ENCODE measurements around the gene NDUFB7.
"Not testable (repeated sequence)": the region's sequence is repeated elsewhere in the genome, so short reads cannot be mapped to it uniquely, and the experiment has no call there.

Gene NDUFB7

GRCh38 chr19:14571695-14572490 is at the start of gene NDUFB7:
Gene NDUFB7, minus strand, starts transcription at chr19:14572066. Its CDS starts 66 bp downstream, at chr19:14572000.
- DNase-seq = peak; percentile 89

- DNase-seq = no peak
Measured at GRCh38 chr19:14619404-14619803, 47.5 kb upstream of the NDUFB7 start.

- DNase-seq = no peak
Measured at GRCh38 chr19:14616407-14616806, 44.5 kb upstream of the NDUFB7 start.

- no peak for DNase-seq
Measured at GRCh38 chr19:14615623-14616022, 43.8 kb upstream of the NDUFB7 start.

- DNase-seq = no peak
Measured at GRCh38 chr19:14614099-14614412, 42.2 kb upstream of the NDUFB7 start.

- not testable (repeated sequence) for DNase-seq
Measured at GRCh38 chr19:14613399-14614098, 41.7 kb upstream of the NDUFB7 start.

GRCh38 chr19:14612657-14613056 is 40.8 kb upstream of the NDUFB7 start:
- DNase-seq = no peak

GRCh38 chr19:14612242-14612641 is 40.4 kb upstream of the NDUFB7 start:
- not testable (repeated sequence) for DNase-seq

GRCh38 chr19:14611051-14611450 is 39.2 kb upstream of the NDUFB7 start:
- no peak for DNase-seq

GRCh38 chr19:14606627-14607026 is 34.8 kb upstream of the NDUFB7 start:
- DNase-seq = no peak

- DNase-seq = no peak
Measured at GRCh38 chr19:14603990-14604387, 32.1 kb upstream of the NDUFB7 start.

- DNase-seq = no peak
Measured at GRCh38 chr19:14599548-14600147, 27.8 kb upstream of the NDUFB7 start.

- no peak for DNase-seq
Measured at GRCh38 chr19:14595558-14595957, 23.7 kb upstream of the NDUFB7 start.

GRCh38 chr19:14589433-14589832 is 17.6 kb upstream of the NDUFB7 start:
- DNase-seq = not testable (repeated sequence)

- DNase-seq = not testable (repeated sequence)
Measured at GRCh38 chr19:14585187-14585586, 13.3 kb upstream of the NDUFB7 start.

GRCh38 chr19:14584372-14584771 is 12.5 kb upstream of the NDUFB7 start:
- not testable (repeated sequence) for DNase-seq

- DNase-seq = no peak
Measured at GRCh38 chr19:14582894-14583340, 11.1 kb upstream of the NDUFB7 start, which contains the start of gene CLEC17A. Gene CLEC17A, plus strand, starts transcription at chr19:14583084. Its CDS starts 77 bp downstream, at chr19:14583161.

- DNase-seq = no peak
Measured at GRCh38 chr19:14580623-14581237, 8.9 kb upstream of the NDUFB7 start.

- DNase-seq = no peak
Measured at GRCh38 chr19:14577885-14578427, 6.1 kb upstream of the NDUFB7 start.

GRCh38 chr19:14577264-14577663 is 5.4 kb upstream of the NDUFB7 start:
- DNase-seq = no peak

GRCh38 chr19:14576363-14576762 is 4.5 kb upstream of the NDUFB7 start:
- DNase-seq = no peak

GRCh38 chr19:14575428-14575980 is 3.6 kb upstream of the NDUFB7 start:
- no peak for DNase-seq
